ENCODE data around the gene RASAL2. TPM values are rescaled to one million over a fixed set of nuclear protein-coding genes. Genes with fewer than 3 reads are reported as not detected.

Gene RASAL2
- total RNA-seq, 4 donors from 2014 or later, result 31.8 to 48.3 (median 37.8) TPM

GRCh38 chr1:178488393-178488792 is 394.5 kb downstream of the RASAL2 start:
- Histone ChIP-seq H3K9me3 (no peaks in the 10 kb centered on the region), H3K4me3 (no peak overlapping the region), H3K4me1 (peaks cover 9% of the 10 kb centered on the region), H3K27me3 (peaks cover 3% of the 10 kb centered on the region), H3K36me3 (no peaks in the 10 kb centered on the region), H3K27ac (no peak overlapping the region)
- 95% methylated on average over 4 of the region's 4 CpGs for WGBS
- TF ChIP-seq EP300 (IDR thresholded peaks at IDR 0.05), result no peak
- TF ChIP-seq POLR2A (IDR thresholded peaks at IDR 0.05), result no peak
- no peak for TF ChIP-seq POLR2AphosphoS5 (IDR thresholded peaks at IDR 0.05)
- TF ChIP-seq CTCF (IDR thresholded peaks at IDR 0.05), result no peak
- no peak for DNase-seq (ENCODE audit: low spot score in 2 of 2)

- Histone ChIP-seq H3K4me1 (peaks cover 9% of the 10 kb centered on the region), H3K27me3 (peaks cover 3% of the 10 kb centered on the region), H3K27ac (no peak overlapping the region), H3K4me3 (no peak overlapping the region), H3K36me3 (no peaks in the 10 kb centered on the region), H3K9me3 (no peaks in the 10 kb centered on the region)
- DNase-seq (ENCODE audit: low spot score in 2 of 2), result no peak
- TF ChIP-seq EP300 (IDR thresholded peaks at IDR 0.05) (no peak), CTCF (IDR thresholded peaks at IDR 0.05) (no peak), POLR2AphosphoS5 (IDR thresholded peaks at IDR 0.05) (no peak), POLR2A (IDR thresholded peaks at IDR 0.05) (no peak)
- WGBS, result 91% methylated on average over 4 of the region's 4 CpGs
Observed at GRCh38 chr1:178489399-178489798, 395.5 kb downstream of the RASAL2 start.

GRCh38 chr1:178490136-178490535 is 396.2 kb downstream of the RASAL2 start:
- TF ChIP-seq EP300 (IDR thresholded peaks at IDR 0.05) (no peak), CTCF (IDR thresholded peaks at IDR 0.05) (no peak), POLR2AphosphoS5 (IDR thresholded peaks at IDR 0.05) (no peak), POLR2A (IDR thresholded peaks at IDR 0.05) (no peak)
- Histone ChIP-seq H3K27ac (no peak overlapping the region), H3K9me3 (no peaks in the 10 kb centered on the region), H3K4me3 (no peak overlapping the region), H3K36me3 (no peaks in the 10 kb centered on the region), H3K4me1 (peaks cover 9% of the 10 kb centered on the region), H3K27me3 (peaks cover 3% of the 10 kb centered on the region)
- no peak for DNase-seq (ENCODE audit: low spot score in 2 of 2)
- 89% methylated on average over 8 of the region's 8 CpGs for WGBS

- TF ChIP-seq EP300 (IDR thresholded peaks at IDR 0.05) (no peak), CTCF (IDR thresholded peaks at IDR 0.05) (no peak), POLR2AphosphoS5 (IDR thresholded peaks at IDR 0.05) (no peak), POLR2A (IDR thresholded peaks at IDR 0.05) (no peak)
- DNase-seq (ENCODE audit: low spot score in 2 of 2), result no peak
- Histone ChIP-seq H3K4me3 (no peak overlapping the region), H3K4me1 (peaks cover 9% of the 10 kb centered on the region), H3K9me3 (no peaks in the 10 kb centered on the region), H3K27ac (no peak overlapping the region), H3K27me3 (peaks cover 3% of the 10 kb centered on the region), H3K36me3 (no peaks in the 10 kb centered on the region)
- WGBS, result 90% methylated on average over 9 of the region's 9 CpGs
Observed at GRCh38 chr1:178490967-178491366, 397.1 kb downstream of the RASAL2 start.

- Histone ChIP-seq H3K4me1 (peaks cover 6% of the 10 kb centered on the region), H3K4me3 (no peak overlapping the region), H3K9me3 (no peaks in the 10 kb centered on the region), H3K27ac (no peak overlapping the region), H3K36me3 (no peaks in the 10 kb centered on the region), H3K27me3 (peaks cover under 1% of the 10 kb centered on the region)
- no peak for TF ChIP-seq POLR2AphosphoS5 (IDR thresholded peaks at IDR 0.05)
- no peak for TF ChIP-seq POLR2A (IDR thresholded peaks at IDR 0.05)
- TF ChIP-seq EP300 (IDR thresholded peaks at IDR 0.05), result no peak
- no peak for TF ChIP-seq CTCF (IDR thresholded peaks at IDR 0.05)
- WGBS, result 92% methylated on average over 4 of the region's 4 CpGs
- no peak for DNase-seq (ENCODE audit: low spot score in 2 of 2)
Observed at GRCh38 chr1:178491721-178492120, 397.8 kb downstream of the RASAL2 start.

All from suprapubic skin (tissue), 4 donors.